GM19372 (cell line): ENCODE measurements around the gene PTGER3.
"Not testable (repeated sequence)": the region's sequence is repeated elsewhere in the genome, so short reads cannot be mapped to it uniquely, and the experiment has no call there.

Experiments
- ATAC-seq: cut with Tn5 transposase; IDR thresholded peaks from one replicate; pipeline ENCODE4 v1.9.1; 2021; ENCODE audit warnings: mild to moderate bottlenecking, low read depth, moderate library complexity; ENCODE audit not compliant: unreplicated experiment

PTGER3 gene

DNA sequence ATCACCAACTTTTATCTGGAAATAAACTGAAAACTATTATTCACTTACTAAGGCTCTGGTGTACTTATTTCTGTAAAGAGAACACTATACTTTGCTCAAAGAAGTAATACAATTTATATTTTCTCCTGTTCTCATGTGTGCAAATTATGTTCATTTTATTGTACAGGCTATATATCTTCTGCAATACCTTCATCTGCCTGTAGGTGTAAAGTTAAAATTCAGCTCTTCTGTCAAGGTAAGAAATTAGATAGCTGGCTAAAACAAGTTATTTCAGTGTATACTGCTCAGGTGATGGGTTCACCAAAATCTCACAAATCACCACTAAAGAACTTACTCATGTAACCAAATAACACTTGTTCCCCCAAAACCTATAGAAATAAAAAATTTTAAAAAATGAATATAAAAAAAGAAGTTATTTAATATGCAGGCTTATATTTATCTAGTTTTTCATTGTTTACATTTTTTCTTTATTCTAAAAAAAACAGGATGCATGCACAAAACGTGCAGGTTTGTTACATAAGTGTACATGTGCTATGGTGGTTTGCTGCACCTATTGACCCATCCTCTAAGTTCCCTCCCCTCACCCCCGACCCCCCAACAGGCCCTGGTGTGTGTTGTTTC lies 81.5 kb downstream of the PTGER3 start:
- no peak for ATAC-seq

DNA sequence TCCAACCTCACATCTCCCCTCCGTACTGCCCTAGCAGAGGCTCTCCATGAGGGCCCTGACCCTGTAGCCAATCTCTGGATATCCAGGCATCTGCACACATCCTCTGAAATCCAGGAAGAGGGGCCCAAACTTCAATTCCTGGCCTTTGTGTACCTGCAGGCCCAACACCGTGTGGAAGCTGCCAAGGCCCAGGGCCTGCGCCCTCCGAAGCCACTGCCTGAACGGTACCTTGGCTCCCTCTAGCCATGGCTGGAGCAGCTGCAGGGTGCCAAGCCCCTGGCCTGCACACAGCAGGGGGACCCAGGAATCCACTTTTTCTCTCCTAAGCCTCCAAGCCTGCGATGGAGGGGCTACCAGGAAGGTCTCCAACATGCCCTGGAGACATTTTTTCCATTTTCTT lies 84.2 kb downstream of the PTGER3 start:
- no peak for ATAC-seq

DNA sequence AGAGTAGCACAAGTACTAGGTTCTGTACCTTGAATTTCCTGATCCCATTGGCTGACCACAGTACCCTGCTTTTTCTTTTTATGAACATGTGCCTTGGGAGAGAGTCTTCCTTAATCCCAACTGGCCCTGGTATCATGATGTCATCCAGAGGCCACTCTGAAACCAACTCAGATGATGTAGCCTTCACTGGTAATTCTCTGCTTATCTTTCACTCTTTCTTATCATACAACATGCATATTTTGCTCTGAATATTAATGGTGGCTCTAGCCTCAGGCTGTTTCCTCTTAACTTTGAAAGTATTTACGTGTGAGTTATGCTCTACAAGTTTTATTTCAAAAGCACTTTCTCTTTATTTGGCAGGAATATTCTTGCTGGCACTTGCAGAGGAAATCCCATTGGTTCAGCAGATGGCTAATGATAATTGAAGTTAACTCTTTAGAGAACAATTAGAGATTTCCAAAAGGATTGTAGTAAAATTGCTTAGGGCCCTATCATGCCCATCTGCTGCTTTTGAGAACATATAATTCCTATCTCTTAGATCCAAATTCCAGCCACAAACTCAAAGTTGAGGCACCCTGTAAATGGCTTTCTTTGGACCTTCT lies 86.1 kb downstream of the PTGER3 start:
- ATAC-seq = no peak

DNA sequence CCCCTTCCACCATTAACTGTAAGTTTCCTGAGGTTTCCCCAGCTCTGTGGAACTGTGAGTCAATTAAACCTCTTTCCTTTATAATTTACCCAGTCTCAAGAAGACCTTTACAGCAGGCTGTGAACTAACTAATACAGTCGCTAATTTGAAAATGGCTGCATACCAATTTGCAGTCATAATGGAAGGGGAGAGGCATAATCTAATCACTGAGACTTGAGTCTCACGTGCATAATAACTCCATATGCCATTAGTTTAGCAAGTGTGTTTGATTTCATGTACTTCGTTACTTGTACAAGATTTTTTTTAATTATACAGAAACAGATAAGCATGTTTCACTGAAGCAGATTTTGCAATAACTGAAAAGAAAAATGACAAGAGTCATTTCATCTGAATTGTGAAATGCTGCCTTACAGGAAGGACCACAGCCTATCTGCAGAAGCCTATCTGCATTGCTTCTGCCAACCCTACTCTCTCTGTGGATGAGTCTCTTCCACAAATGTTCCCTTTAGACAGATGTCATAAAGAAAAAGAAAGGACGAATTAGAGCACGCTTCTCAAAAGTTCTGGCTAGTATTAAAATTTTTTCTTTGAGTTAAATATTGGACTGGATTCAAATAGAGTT lies 99.1 kb downstream of the PTGER3 start:
- no peak for ATAC-seq

DNA sequence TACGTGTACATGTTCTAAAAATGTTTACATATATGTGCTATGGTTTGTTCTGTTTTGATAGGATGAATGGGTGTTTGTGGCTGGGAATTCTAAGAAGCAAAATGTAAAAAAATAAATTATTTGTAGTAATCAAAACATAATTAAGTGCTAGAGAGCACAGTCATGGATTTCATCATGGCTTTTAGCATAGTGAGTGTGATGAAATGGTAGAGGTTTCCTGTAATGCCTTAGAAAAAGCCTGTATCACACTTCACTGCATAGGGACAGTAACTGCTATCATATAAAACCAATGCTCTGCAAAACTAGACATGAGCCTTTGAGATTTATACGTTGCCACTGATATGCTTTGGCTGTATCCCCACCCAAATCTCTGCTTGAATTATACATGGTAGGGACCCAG lies 99.8 kb downstream of the PTGER3 start:
- no peak for ATAC-seq

DNA sequence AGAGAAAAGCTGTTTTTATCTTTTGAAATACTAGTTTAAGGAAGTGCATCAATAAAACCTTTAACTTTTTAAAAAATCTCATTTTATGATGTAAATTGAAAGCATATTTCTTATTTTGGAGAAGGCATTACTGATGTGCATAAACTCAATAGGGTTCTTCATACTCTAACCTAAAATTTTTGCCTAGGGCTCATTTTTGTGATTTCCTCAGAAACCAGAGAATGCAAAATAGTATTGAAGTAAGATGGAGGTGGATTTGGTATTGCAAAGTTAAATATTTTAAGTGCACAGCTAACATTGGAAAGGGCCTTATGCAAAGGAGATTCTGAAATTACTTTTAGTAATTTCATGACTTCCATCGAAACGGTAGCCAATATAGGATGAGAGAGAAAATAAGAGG lies 101.9 kb downstream of the PTGER3 start:
- no peak for ATAC-seq

DNA sequence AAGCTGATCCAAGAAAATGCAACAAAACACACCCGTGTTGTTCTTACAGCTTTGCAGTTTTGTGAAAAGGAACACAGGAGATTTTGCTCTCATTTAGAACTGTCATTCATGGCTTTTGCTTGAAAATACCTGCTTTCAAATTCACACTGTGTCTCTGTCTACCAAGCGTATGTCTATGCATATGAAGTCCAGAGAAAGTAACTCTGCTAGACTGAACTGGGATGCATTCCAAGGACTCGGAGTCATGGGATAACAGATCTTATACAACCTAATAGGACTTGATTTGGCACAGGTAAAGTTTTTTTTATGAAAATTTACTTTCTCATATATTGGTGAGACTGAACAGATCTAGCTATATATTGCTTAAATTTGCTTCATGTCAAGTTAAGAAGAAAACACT lies 102.4 kb downstream of the PTGER3 start:
- no peak for ATAC-seq

DNA sequence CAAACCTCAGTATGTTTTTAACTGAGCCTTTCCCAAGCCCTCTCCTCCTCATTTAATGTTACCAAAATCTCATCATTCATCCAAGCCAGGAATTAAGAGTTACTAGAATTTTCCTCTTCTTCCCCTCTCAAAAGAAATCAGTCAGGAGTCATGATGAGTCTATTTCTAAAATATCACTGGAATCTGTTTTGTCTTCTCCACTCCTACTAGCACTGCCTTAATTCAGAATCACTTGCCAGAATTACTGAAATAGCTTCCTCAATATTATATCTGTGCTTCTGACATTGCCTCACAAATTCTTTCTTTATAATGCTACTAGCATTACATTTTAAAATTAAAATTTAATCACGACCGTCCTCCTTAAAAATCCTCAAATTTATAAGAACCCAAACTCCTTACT lies 106.1 kb downstream of the PTGER3 start:
- no peak for ATAC-seq

DNA sequence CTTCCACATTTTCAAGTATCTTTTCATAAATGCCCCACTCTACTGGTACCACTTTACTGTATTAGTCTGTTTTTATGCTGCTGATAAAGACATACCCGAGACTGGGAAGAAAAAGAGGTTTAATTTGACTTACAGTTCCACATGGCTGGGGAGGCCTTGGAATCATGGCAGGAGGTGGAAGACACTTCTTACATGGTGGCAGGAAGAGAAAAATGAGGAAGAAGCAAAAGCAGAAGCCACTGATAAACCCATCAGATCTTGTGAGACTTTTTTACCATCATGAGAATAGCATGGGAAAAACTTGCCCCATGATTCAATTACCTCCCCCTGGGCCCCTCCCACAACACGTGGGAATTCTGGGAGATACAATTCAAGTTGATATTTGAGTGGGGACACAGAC lies 107.2 kb downstream of the PTGER3 start:
- not testable (repeated sequence) for ATAC-seq

DNA sequence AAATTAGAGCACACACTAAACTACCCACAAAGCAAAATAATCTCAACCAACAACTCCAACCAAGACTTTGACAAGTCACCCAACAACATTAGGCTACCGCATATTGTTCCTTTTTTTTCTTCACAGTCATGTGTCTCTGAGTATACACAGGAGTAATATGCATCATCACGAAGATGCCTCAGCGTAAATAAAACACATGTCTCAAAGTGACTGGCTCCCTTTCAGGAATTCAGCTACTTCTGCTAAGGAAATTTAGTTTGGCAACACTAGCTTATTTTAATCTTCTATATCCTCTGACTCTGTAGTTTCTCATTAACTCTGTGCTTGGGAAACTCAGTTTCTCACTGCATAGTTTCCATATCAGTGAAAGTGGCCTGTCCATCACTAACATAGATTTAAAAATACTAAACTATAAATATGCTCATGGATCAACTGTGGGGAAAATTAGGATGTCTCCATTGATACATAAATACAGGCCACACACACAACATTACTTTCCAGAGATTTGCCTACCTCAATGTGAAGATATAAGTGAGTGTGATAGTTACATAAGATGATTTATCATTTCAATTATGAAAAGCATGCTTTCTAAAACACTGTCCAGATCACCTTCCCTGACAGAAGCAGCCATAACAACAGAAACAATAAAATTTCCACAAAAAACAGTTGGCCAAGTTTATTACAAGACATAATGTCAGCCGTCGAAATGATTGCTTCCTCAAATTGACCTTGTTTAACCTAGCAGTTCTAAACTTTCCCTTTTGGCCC lies 113.2 kb downstream of the PTGER3 start:
- no peak for ATAC-seq

DNA sequence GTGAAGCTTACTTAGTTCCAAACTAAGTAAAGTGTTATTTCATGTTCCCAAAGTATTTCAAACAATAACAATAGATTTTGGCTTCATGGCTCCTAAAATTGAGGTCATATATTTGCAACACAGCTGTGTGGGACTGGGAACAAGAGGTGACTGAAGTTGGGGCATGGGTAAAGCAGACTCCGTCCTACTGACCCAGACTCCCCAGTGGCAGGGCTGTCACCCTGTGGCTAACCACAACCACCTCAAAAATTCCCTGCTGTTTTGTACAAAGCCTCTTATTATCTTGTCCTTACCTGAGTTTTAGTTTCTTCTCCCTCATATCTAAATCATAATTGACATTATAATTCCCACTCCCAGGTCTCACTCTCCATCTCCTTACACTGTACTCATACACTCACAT lies 117.6 kb downstream of the PTGER3 start:
- ATAC-seq = no peak

DNA sequence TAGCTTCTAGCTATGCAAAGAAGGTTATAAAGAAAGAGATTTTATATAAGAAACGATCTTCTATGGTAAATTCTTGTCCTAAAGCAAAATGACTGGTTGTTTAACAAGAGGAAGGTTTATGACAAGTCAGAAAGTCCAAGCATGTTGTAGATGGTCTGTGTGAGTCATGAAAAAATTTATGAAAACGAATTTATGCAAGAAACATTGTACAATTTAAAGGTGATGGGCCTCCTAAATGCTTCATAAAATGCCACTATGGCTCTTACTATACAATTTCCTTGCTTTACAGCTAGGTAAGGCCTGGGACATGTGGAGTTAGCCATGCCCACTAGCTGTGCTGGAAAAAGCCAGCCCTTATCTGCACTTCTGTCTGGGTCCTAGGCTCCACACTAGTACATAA lies 125.4 kb downstream of the PTGER3 start:
- no peak for ATAC-seq
